Breast epithelium (tissue), 3 donors: Measurements from ENCODE around the gene RBM17.

Experiments used
- POLR2A ChIP-seq: fragments of 450-650 bp; IDR thresholded peaks from one replicate; pipeline ENCODE4 v1.6.1; 2016; ENCODE audit warnings: antibody characterized with exemption, mild to moderate bottlenecking, moderate library complexity
- POLR2AphosphoS5 ChIP-seq, 3 donors: sonication (generic); formaldehyde crosslinking; IDR thresholded peaks; one replicate each; pipeline ENCODE4 v1.6.1; 2017; ENCODE audit warnings: antibody characterized with exemption in 3 of 3

GRCh38 chr10:6114299-6114698 is 25.5 kb downstream of the RBM17 start:
- TF ChIP-seq POLR2AphosphoS5 (IDR thresholded peaks at IDR 0.05) (no peak), POLR2A (no peak)
